Measurements from ENCODE around the gene CAVIN3. TPM values are rescaled to one million over a fixed set of nuclear protein-coding genes. Genes with fewer than 3 reads are reported as not detected.

Gene CAVIN3
- total and polyA plus RNA-seq, 2 of the 4 experiments (the other 2 are of a cell fraction) = 112 to 185 TPM

GRCh38 chr11:6300325-6300724 is 20.0 kb downstream of the CAVIN3 start:
- in situ Hi-C loops (cut with MboI; ENCODE audit: low sequenced_read_pairs) = loop anchor here (25.0 kb wide), 1 partner anchor 688 kb away; no protein-coding TSS in a partner anchor
- CTCF ChIA-PET = interaction anchor here (2.9 kb wide), 1 partner anchor 49 kb away, joined by 11 read pairs; no protein-coding TSS in a partner anchor

More at GRCh38 chr11:6300325-6300724, 20.0 kb downstream of the CAVIN3 start:
- Histone ChIP-seq H3K79me1 (ENCODE audit: low read depth in 1 of 2, low read length in 2 of 2) (no peaks in the 10 kb centered on the region), H3K4ac (ENCODE audit: low read depth, low read length) (no peak overlapping the region), H3K4me3 (ENCODE audit: insufficient read depth, low read depth, low read length) (no peak overlapping the region), H2AK5ac (ENCODE audit: low read depth, low read length) (no peak overlapping the region), H3K14ac (replicated peaks; ENCODE audit: low read depth, low read length) (no peak overlapping the region), H4K5ac (ENCODE audit: low read depth, low read length) (no peak overlapping the region), H3K9ac (ENCODE audit: low read depth, low read length) (no peak overlapping the region), H3K27ac (ENCODE audit: insufficient read depth, low read length) (no peak overlapping the region), H2AK9ac (replicated peaks; ENCODE audit: low read depth, low read length, poor library complexity) (no peak overlapping the region), H3K27me3 (ENCODE audit: control insufficient read depth, insufficient read depth, low read length) (peaks cover 5% of the 10 kb centered on the region; the same call in 1 of the 2 replicates), H3K18ac (ENCODE audit: low read depth, low read length) (no peak overlapping the region), H3K56ac (ENCODE audit: extremely low read depth, insufficient read depth, low read length) (no peak overlapping the region), H3K23ac (ENCODE audit: low read depth, low read length) (no peak overlapping the region), H3K4me2 (ENCODE audit: low read depth, low read length) (no peak overlapping the region), H2BK20ac (ENCODE audit: low read depth, low read length) (no peak overlapping the region), H4K91ac (ENCODE audit: insufficient read depth, low read depth, low read length) (no peak overlapping the region), H4K20me1 (ENCODE audit: insufficient read depth, low read length) (no peaks in the 10 kb centered on the region), H3K9me3 (ENCODE audit: control insufficient read depth, insufficient read depth, low read length) (no peaks in the 10 kb centered on the region), H2AFZ (replicated peaks; ENCODE audit: low read length, poor library complexity) (no peak overlapping the region), H2BK15ac (ENCODE audit: low read depth, low read length) (no peak overlapping the region), H3K9me1 (ENCODE audit: insufficient read depth, low read length) (no peaks in the 10 kb centered on the region), H2BK5ac (ENCODE audit: low read depth, low read length, poor library complexity, severe bottlenecking) (no peak overlapping the region), H4K8ac (ENCODE audit: low read depth in 2 of 2, low read length in 2 of 2) (no peak overlapping the region), H3K4me1 (ENCODE audit: control insufficient read depth, insufficient read depth, low read length) (peaks cover 1% of the 10 kb centered on the region; the same call in 1 of the 2 replicates), H3K36me3 (ENCODE audit: control insufficient read depth, insufficient read depth, low read length) (no peaks in the 10 kb centered on the region), H2BK120ac (ENCODE audit: low read depth, low read length) (no peak overlapping the region)
- DNase-seq (peak; percentile 16), ATAC-seq (ENCODE audit: low read depth) (no peak)
- TF ChIP-seq FOS (IDR thresholded peaks at IDR 0.05; ENCODE audit: low read depth, low read length) (no peak), CTCF (conservative IDR thresholded peaks at IDR 0.05; ENCODE audit: low read depth, low read length) (no peak), BHLHE40 (IDR thresholded peaks at IDR 0.05; ENCODE audit: low read depth, low read length) (no peak), POLR2A (IDR thresholded peaks at IDR 0.05; ENCODE audit: low read depth, low read length) (no peak), CEBPB (IDR thresholded peaks at IDR 0.05; ENCODE audit: low read depth, low read length) (no peak), SMC3 (IDR thresholded peaks at IDR 0.05; ENCODE audit: low read depth, low read length) (no peak), NFE2L2 (IDR thresholded peaks at IDR 0.05; ENCODE audit: low read depth, low read length) (no peak), RFX5 (IDR thresholded peaks at IDR 0.05; ENCODE audit: low read depth, low read length) (no peak), RCOR1 (IDR thresholded peaks at IDR 0.05; ENCODE audit: insufficient replicate concordance, low read length) (no peak), MAZ (IDR thresholded peaks at IDR 0.05; ENCODE audit: borderline replicate concordance, low read depth, low read length) (no peak), RAD21 (IDR thresholded peaks at IDR 0.05; ENCODE audit: low read length) (no peak), CHD1 (IDR thresholded peaks at IDR 0.05; ENCODE audit: low read depth, low read length) (no peak), MXI1 (IDR thresholded peaks at IDR 0.05; ENCODE audit: borderline replicate concordance, low read depth, low read length) (no peak), MAFK (IDR thresholded peaks at IDR 0.05; ENCODE audit: low read depth, low read length) (no peak), USF2 (IDR thresholded peaks at IDR 0.05; ENCODE audit: low read depth, low read length) (no peak)
- TF ChIP-seq, protein P1, sequence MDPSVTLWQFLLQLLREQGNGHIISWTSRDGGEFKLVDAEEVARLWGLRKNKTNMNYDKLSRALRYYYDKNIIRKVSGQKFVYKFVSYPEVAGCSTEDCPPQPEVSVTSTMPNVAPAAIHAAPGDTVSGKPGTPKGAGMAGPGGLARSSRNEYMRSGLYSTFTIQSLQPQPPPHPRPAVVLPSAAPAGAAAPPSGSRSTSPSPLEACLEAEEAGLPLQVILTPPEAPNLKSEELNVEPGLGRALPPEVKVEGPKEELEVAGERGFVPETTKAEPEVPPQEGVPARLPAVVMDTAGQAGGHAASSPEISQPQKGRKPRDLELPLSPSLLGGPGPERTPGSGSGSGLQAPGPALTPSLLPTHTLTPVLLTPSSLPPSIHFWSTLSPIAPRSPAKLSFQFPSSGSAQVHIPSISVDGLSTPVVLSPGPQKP (IDR thresholded peaks at IDR 0.05; ENCODE audit: borderline replicate concordance, low read depth, low read length) = no peak
- no TSS peak for BruUV-seq (replicated peaks)
- dilution Hi-C loops (cut with HindIII; ENCODE audit: low sequenced_read_pairs, unreplicated experiment) = no loop called here
- 60% methylated on average over 1 of the region's 3 CpGs; no CpG with 5 or more reads in 1 of the 2 experiments for WGBS, 2 experiments (ENCODE audit: extremely low coverage in 2 of 2, insufficient read length in 1 of 2)
- POLR2A ChIA-PET (ENCODE audit: unreplicated experiment) = no interaction called here
- intact Hi-C loops (cut with micrococcal nuclease) = no loop called here
